A549 (cell line): ENCODE measurements around the gene PRKCQ.

ENCODE experiments used
- CEBPB ChIP-seq, 2 experiments: fragments of >200 bp in 1 of 2; sonication (Bioruptor Twin) in 1 of 2; formaldehyde crosslinking in 1 of 2; IDR thresholded peaks; 2 replicates each; pipeline ENCODE4 v1.6.1; 2012 to 2016
- CTCF ChIP-seq: fragments of >200 bp; sonication (Bioruptor Twin); formaldehyde crosslinking; IDR thresholded peaks from 3 replicates; pipeline ENCODE4 v1.5.1; 2016
- EP300 ChIP-seq, 2 experiments: fragments of >200 bp; sonication (Bioruptor Twin); formaldehyde crosslinking; IDR thresholded peaks; 2 replicates in 1 of 2; 3 replicates in 1 of 2; pipeline ENCODE4 v1.6.1; 2016 to 2017
- ESRRA ChIP-seq: fragments of 150-350 bp; IDR thresholded peaks from 2 replicates; pipeline ENCODE4 v1.6.1; 2014; ENCODE audit warnings: mild to moderate bottlenecking, low read length, borderline replicate concordance
- POLR2A ChIP-seq: IDR thresholded peaks from 2 replicates; pipeline ENCODE4 v1.6.1; 2012; ENCODE audit warnings: mild to moderate bottlenecking, low read length
- REST ChIP-seq: fragments of 200-600 bp; sonication (generic); IDR thresholded peaks from 2 replicates; pipeline ENCODE4 v1.6.1; 2016; ENCODE audit warnings: antibody characterized with exemption, mild to moderate bottlenecking, moderate library complexity

GRCh38 chr10:6423413-6424170 lies 156.5 kb downstream of the PRKCQ start:
- TF ChIP-seq REST (no peak), CEBPB (IDR thresholded peaks at IDR 0.05) (no peak), CTCF (no peak), POLR2A (no peak), EP300 (IDR thresholded peaks at IDR 0.05) (no peak), ESRRA (no peak)
